ENCODE measurements around the gene DNAJC1.

DNA sequence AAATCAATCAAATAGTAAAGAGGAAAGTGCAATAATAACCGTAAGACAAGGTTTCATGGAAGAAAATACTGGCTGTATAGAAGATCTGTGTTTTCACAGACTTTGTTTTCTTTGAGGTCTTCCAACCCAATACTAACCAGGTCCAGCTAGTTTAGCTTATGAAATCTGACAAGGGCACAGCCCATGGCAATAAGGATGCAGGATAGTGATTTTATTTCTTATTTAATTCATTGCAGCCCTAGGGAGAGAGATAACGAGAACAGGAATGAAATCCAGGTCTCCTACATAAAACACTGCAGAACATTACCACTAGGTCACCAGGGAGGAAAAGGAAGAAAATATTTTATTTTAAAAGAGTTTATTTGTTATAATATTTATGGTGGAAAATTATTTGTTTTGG lies 145.1 kb downstream of the DNAJC1 start:
- TF ChIP-seq, protein P1, sequence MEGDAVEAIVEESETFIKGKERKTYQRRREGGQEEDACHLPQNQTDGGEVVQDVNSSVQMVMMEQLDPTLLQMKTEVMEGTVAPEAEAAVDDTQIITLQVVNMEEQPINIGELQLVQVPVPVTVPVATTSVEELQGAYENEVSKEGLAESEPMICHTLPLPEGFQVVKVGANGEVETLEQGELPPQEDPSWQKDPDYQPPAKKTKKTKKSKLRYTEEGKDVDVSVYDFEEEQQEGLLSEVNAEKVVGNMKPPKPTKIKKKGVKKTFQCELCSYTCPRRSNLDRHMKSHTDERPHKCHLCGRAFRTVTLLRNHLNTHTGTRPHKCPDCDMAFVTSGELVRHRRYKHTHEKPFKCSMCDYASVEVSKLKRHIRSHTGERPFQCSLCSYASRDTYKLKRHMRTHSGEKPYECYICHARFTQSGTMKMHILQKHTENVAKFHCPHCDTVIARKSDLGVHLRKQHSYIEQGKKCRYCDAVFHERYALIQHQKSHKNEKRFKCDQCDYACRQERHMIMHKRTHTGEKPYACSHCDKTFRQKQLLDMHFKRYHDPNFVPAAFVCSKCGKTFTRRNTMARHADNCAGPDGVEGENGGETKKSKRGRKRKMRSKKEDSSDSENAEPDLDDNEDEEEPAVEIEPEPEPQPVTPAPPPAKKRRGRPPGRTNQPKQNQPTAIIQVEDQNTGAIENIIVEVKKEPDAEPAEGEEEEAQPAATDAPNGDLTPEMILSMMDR (IDR thresholded peaks at IDR 0.05; ENCODE audit: borderline replicate concordance, extremely low read depth, low read length, poor library complexity, severe bottlenecking): no peak
- no peak for TF ChIP-seq EZH2 (IDR thresholded peaks at IDR 0.05; ENCODE audit: borderline replicate concordance, low read depth, low read length, severe bottlenecking)
